Naive B cell (primary cell): Measurements from ENCODE around the gene PCNX4. TPM values are rescaled to one million over a fixed set of nuclear protein-coding genes. Genes with fewer than 3 reads are reported as not detected.

Experiments
- ATAC-seq, 2 donors: fragments of 150-1000 bp; cut with Tn5 transposase; 2 replicates each; pipeline ENCODE4 v1.10.0; 2021; ENCODE audit warnings: low read depth in 2 of 2, mild to moderate bottlenecking in 2 of 2, moderate library complexity in 2 of 2
- DNase-seq: peaks from one replicate; pipeline ENCODE4 v3.0.0; 2022
- H3K27ac Mint-ChIP-seq, 6 donors: one replicate each; pipeline ENCODE4 v1.8.0; 2020 to 2022; ENCODE audit warnings: mild to moderate bottlenecking in 6 of 6, mixed read lengths in 6 of 6, moderate library complexity in 5 of 6, inconsistent platforms in 2 of 6
- H3K27me3 Mint-ChIP-seq, 3 donors: one replicate each; pipeline ENCODE4 v1.8.0; 2021 to 2022; ENCODE audit warnings: mixed read lengths in 3 of 3, mild to moderate bottlenecking in 1 of 3
- H3K36me3 Mint-ChIP-seq, 2 donors: one replicate each; pipeline ENCODE4 v1.8.0; 2020 to 2022; ENCODE audit warnings: mixed read lengths in 2 of 2, inconsistent platforms in 1 of 2, mild to moderate bottlenecking in 1 of 2
- H3K4me1 Mint-ChIP-seq, 3 donors: one replicate each; pipeline ENCODE4 v1.8.0; 2020 to 2022; ENCODE audit warnings: mixed read lengths in 3 of 3, inconsistent platforms in 1 of 3, mild to moderate bottlenecking in 1 of 3, moderate library complexity in 1 of 3
- H3K4me3 Mint-ChIP-seq, 8 donors: one replicate each; pipeline ENCODE4 v1.8.0; 2020 to 2022; ENCODE audit warnings: mild to moderate bottlenecking in 8 of 8, mixed read lengths in 8 of 8, moderate library complexity in 8 of 8, inconsistent platforms in 2 of 8
- H3K9me3 Mint-ChIP-seq, 7 donors: one replicate each; pipeline ENCODE4 v1.8.0; 2020 to 2022; ENCODE audit warnings: mixed read lengths in 7 of 7, mild to moderate bottlenecking in 5 of 7, inconsistent platforms in 2 of 7, moderate library complexity in 1 of 7
- polyA plus RNA-seq, 6 donors: library from polyadenylated mRNA; unstranded; fragments of 300-500 nt; fragmentation: Illumina TruSeq; gene quantifications; one replicate each; pipeline ENCODE4 v1.2.3, GENCODE V29; 2021; ENCODE audit warnings: low read depth in 6 of 6

PCNX4 gene
- polyA plus RNA-seq, 6 donors from 2014 or later: 11.3 to 26.1 (median 24.5) TPM

DNA sequence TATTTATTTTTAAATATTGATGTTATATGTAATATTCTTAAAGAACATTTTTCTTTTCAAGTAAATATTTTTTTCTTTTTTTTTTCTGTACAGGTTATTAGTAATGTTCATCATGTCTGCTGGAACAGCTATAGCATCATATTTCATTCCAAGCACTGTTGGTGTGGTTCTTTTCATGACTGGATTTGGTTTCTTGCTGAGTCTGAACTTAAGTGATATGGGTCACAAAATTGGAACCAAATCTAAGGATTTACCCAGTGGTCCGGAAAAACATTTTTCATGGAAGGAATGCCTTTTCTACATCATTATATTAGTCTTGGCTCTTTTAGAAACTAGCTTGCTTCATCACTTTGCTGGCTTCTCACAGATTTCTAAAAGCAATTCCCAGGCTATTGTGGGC lies 23.2 kb downstream of the PCNX4 start:
- no peaks in the 10 kb centered on the region for H3K9me3 Mint-ChIP-seq
- peaks cover 3 to 13% (median 9%) of the 10 kb centered on the region in 3 donors for H3K4me1 Mint-ChIP-seq
- peaks cover 27 to 28% of the 10 kb centered on the region in 2 donors for H3K36me3 Mint-ChIP-seq
- no peak for ATAC-seq
- H3K27ac Mint-ChIP-seq: peak overlapping the region in 1 of 6 donors; percentile 73
- no peak for DNase-seq
- no peak overlapping the region for H3K4me3 Mint-ChIP-seq
- no peaks in the 10 kb centered on the region for H3K27me3 Mint-ChIP-seq

DNA sequence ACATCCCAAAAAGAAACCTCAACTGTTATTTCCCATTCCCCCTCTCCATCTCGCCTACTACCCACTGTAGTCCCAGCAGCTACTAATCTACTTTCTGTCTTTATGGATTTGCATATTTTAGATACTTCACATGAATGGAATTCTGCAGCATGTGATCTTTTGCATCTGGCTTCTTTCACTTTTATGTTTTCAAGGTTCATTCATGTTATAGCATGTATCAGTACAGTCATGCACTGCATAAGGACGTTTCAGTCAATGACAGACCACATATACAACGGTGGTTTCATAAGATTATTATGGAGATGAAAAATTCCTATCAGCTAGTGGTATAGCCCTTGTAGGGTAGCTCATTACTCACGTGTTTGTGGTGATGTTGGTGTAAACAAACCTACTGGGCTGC lies 24.5 kb downstream of the PCNX4 start:
- DNase-seq: no peak
- Mint-ChIP-seq H3K27ac (no peak overlapping the region), H3K36me3 (peaks cover 18 to 21% of the 10 kb centered on the region in 2 donors), H3K27me3 (no peaks in the 10 kb centered on the region), H3K9me3 (no peaks in the 10 kb centered on the region), H3K4me1 (peaks cover 3 to 8% (median 5%) of the 10 kb centered on the region in 3 donors), H3K4me3 (no peak overlapping the region)
- no peak for ATAC-seq

DNA sequence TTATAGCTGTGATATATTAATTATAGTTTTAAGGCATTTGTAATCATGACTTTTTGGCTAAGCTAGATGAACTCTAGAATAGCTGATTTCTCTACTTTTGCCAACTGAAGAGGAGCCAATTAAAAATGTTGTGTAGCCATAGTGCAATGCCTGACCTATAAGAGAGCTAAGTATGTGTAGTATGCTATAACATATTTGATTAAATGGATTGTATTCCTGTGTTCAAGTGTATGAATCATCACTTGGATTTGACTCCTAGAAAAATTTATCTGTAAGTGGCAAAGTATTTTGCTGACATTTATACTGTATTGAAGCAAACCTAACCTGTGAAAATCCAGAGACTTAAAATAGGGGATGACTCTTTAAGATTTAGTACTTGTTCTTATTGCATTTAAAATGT lies 34.2 kb downstream of the PCNX4 start:
- Mint-ChIP-seq H3K36me3 (peaks cover 45 to 55% of the 10 kb centered on the region in 2 donors), H3K27me3 (no peaks in the 10 kb centered on the region), H3K4me1 (peaks cover 0 to 3% (median 0%) of the 10 kb centered on the region in 3 donors), H3K4me3 (no peak overlapping the region), H3K27ac (no peak overlapping the region), H3K9me3 (peaks cover 0 to 3% (median 0%) of the 10 kb centered on the region in 7 donors)
- ATAC-seq (no peak), DNase-seq (no peak)

- Mint-ChIP-seq H3K27me3 (no peaks in the 10 kb centered on the region), H3K4me1 (no peaks in the 10 kb centered on the region), H3K9me3 (peaks cover 0 to 2% (median 0%) of the 10 kb centered on the region in 7 donors), H3K36me3 (peaks cover 7 to 23% of the 10 kb centered on the region in 2 donors), H3K27ac (peak overlapping the region in 1 of 6 donors; percentile 1), H3K4me3 (no peak overlapping the region)
- DNase-seq (no peak), ATAC-seq (no peak)
These were observed 41.8 kb downstream of the PCNX4 start for GRCh38 chr14:60133487-60133886.

DNA sequence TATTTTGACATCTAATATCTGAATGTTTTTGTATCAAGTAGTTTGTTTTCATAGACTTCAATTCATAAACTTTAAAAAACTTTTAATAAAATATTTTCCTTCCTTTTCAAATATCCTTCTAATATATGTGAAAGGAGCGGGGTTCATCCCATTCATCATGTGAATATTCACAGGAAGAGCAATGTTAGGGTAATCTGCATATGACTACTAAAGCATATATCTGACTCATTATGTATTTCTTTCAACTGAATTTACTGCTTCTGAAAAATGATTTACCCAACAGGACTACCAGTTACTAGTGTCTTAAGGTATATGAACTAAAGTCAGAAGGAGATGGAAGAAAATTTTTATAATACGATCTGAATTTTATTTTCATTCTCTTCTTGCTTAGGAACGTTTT lies 43.0 kb downstream of the PCNX4 start:
- DNase-seq (no peak), ATAC-seq (no peak)
- no peak overlapping the region for H3K4me3 Mint-ChIP-seq
- no peaks in the 10 kb centered on the region for H3K27me3 Mint-ChIP-seq
- H3K4me1 Mint-ChIP-seq: no peaks in the 10 kb centered on the region
- no peak overlapping the region for H3K27ac Mint-ChIP-seq
- H3K9me3 Mint-ChIP-seq: peaks cover 0 to 2% (median 0%) of the 10 kb centered on the region in 7 donors
- peaks cover 4 to 20% of the 10 kb centered on the region in 2 donors for H3K36me3 Mint-ChIP-seq

GRCh38 chr14:60151715-60152114 lies 60.0 kb downstream of the PCNX4 start:
- Mint-ChIP-seq H3K36me3 (peaks cover 21 to 26% of the 10 kb centered on the region in 2 donors), H3K4me3 (peak overlapping the region in 2 of 8 donors; percentile 22 to 58), H3K27me3 (no peaks in the 10 kb centered on the region), H3K27ac (peak overlapping the region; percentile 61 to 94 (median 87)), H3K9me3 (no peaks in the 10 kb centered on the region), H3K4me1 (peaks cover 14 to 32% (median 29%) of the 10 kb centered on the region in 3 donors)
- DNase-seq (peak; percentile 53), ATAC-seq (peak; percentile 100)

GRCh38 chr14:60153991-60154390 lies 62.3 kb downstream of the PCNX4 start:
- H3K27me3 Mint-ChIP-seq: no peaks in the 10 kb centered on the region
- H3K36me3 Mint-ChIP-seq: peaks cover 10 to 24% of the 10 kb centered on the region in 2 donors
- H3K4me3 Mint-ChIP-seq: no peak overlapping the region
- DNase-seq: no peak
- H3K4me1 Mint-ChIP-seq: peaks cover 14 to 52% (median 34%) of the 10 kb centered on the region in 3 donors
- no peak for ATAC-seq
- H3K9me3 Mint-ChIP-seq: no peaks in the 10 kb centered on the region
- peak overlapping the region in 4 of 6 donors; percentile 51 to 72 (median 54) for H3K27ac Mint-ChIP-seq

DNA sequence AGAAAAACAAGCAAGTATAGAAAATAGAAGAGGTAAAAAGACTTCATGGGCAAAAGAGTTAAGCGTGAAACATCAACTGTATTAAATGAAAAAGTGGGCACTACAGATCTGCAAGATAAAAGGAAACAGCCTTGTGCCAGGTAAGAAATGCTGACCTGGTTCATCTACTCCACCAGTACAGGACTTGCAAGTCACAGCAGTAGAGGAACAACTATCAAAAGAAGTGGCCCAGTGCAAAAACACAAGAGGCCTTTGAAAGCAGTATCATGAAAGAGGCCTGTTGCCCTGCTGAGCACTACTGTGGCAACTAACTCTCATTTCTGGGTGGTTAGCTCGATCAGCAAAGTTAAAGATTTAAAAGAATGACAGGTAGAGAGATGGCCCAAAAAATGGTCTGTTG lies 62.9 kb downstream of the PCNX4 start:
- Mint-ChIP-seq H3K4me1 (peaks cover 14 to 55% (median 41%) of the 10 kb centered on the region in 3 donors), H3K9me3 (no peaks in the 10 kb centered on the region), H3K27ac (peak overlapping the region in 3 of 6 donors; percentile 51 to 72 (median 57)), H3K27me3 (no peaks in the 10 kb centered on the region), H3K36me3 (peaks cover 10 to 20% of the 10 kb centered on the region in 2 donors), H3K4me3 (no peak overlapping the region)
- ATAC-seq (no peak), DNase-seq (no peak)

DNA sequence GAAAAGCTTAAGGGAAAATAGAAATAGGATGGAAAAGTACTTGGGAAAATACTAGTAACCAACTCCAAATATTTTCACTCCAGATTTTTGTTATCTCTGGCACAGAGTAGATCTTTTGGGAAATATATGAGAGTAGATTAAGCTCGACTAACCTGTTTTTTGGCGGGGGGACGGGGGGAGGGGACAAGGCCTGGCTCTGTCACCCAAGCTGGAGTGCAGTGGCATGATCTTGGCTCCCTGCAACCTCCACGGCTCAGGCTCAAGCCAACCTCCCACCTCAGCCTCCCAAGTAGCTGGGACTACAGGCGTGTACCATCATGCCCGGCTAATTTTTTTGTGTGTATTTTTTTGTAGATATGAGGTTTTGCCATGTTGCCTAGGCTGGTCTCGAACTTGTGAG lies 68.7 kb downstream of the PCNX4 start:
- Mint-ChIP-seq H3K4me3 (no peak overlapping the region), H3K36me3 (peaks cover 0 to 7% of the 10 kb centered on the region in 2 donors), H3K27ac (peak overlapping the region in 1 of 6 donors; percentile 66), H3K4me1 (peaks cover 13 to 60% (median 46%) of the 10 kb centered on the region in 3 donors), H3K9me3 (no peaks in the 10 kb centered on the region), H3K27me3 (no peaks in the 10 kb centered on the region)
- DNase-seq: no peak
- no peak for ATAC-seq

- Mint-ChIP-seq H3K4me1 (peaks cover 22 to 68% (median 50%) of the 10 kb centered on the region in 3 donors), H3K9me3 (no peaks in the 10 kb centered on the region), H3K27ac (peak overlapping the region in 5 of 6 donors; percentile 32 to 91 (median 56)), H3K36me3 (no peaks in the 10 kb centered on the region), H3K27me3 (no peaks in the 10 kb centered on the region), H3K4me3 (peak overlapping the region in 1 of 8 donors; percentile 55)
- no peak for ATAC-seq
- DNase-seq: no peak
These were observed 69.7 kb downstream of the PCNX4 start for GRCh38 chr14:60161196-60162107.

DNA sequence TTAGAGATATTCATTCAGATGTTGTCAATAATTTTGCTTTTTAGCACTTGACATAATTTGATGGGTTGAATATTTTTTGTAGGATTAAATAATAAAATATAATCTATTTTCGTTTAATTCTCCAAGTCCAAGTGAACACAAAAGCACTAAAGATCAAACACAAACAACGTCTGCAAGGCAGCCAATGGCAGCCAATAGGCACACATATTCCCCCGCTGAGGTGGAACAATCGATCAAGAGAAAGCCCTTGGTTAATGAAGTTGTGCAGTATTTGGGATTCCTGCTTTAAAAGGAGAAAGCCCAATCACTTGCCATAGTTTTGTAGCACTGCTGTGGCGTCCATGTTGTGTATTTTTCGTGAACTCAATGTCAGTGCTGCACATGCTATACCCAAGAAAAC lies 72.0 kb downstream of the PCNX4 start:
- Mint-ChIP-seq H3K4me1 (peaks cover 26 to 54% (median 48%) of the 10 kb centered on the region in 3 donors), H3K27ac (peak overlapping the region in 3 of 6 donors; percentile 42 to 95 (median 44)), H3K4me3 (peak overlapping the region in 5 of 8 donors; percentile 93 to 99 (median 98)), H3K27me3 (no peaks in the 10 kb centered on the region), H3K9me3 (no peaks in the 10 kb centered on the region), H3K36me3 (no peaks in the 10 kb centered on the region)
- no peak for DNase-seq
- ATAC-seq: no peak

DNA sequence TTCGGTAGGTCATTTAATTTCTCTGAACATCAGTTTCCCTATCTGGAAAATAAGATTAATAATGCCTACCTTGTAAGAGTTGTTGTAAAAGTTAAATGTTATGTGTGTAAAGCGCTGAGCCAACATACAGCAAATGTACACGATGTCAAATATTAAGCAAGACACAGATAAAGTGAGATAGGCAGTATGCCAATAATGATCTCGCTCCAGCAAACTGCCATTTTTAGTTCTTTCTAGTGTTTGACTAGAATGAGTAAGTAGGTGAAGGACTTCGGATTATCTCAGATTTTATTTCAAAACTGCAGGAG lies 72.6 kb downstream of the PCNX4 start:
- no peak for ATAC-seq
- no peaks in the 10 kb centered on the region for H3K27me3 Mint-ChIP-seq
- DNase-seq: no peak
- H3K27ac Mint-ChIP-seq: peak overlapping the region; percentile 95 to 99 (median 98)
- peaks cover 26 to 51% (median 41%) of the 10 kb centered on the region in 3 donors for H3K4me1 Mint-ChIP-seq
- peak overlapping the region; percentile 93 to 99 (median 98) for H3K4me3 Mint-ChIP-seq
- H3K9me3 Mint-ChIP-seq: no peaks in the 10 kb centered on the region
- no peaks in the 10 kb centered on the region for H3K36me3 Mint-ChIP-seq

DNA sequence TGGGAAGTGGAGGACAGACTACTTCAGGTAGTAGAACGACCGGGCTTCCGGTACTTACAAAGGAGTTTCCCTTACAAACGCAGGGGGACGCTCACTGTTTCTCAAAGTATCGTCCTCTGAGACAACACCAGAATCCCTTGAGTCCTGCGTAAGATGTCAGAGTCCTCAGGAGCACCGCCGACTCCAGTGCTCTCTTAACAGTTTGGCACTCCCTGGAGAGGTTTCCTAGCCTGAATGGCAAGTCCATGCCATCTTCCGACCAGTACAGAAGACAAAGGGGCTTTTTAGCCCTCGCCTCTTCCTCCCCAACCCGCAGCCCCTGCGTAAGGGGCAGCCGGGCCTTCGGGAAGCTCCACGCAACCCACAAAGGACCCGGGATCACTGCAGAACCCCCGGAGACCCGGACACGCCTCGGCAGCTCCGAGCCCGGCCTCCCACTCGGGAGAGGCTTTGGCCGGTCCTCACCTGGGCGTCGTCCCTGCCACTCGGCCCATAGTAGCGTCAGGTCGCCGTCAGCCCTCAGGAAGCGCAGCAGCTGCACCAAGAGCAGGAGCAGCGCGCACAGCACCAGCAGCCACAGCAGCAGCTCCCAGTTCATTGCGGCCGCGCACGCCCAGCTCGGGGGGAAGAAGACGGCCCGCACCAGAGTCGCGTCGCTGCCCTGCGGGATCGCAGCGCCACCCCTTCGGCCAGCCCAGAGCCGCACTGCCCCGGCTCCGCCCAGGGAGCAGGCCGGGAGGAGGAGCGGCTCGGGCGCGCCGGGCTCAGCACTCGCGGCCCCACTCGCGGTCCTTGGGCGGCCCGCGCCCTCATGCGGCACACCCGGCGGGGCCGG lies 73.2 kb downstream of the PCNX4 start, which contains the start of gene DHRS7:
Gene DHRS7 (minus strand): TSS at position 687 of the 835 bp plus-strand sequence. CDS start 89 bp downstream, at position 598.
- no peaks in the 10 kb centered on the region for H3K36me3 Mint-ChIP-seq
- peak within 1 kb of the TSS; percentile 93 to 99 (median 98) for H3K4me3 Mint-ChIP-seq
- H3K4me1 Mint-ChIP-seq: peaks cover 26 to 45% (median 35%) of the 10 kb centered on the region in 3 donors
- H3K27me3 Mint-ChIP-seq: no peaks in the 10 kb centered on the region
- DNase-seq (peak; percentile 65), ATAC-seq (peak; percentile 77 to 82)
- H3K9me3 Mint-ChIP-seq: no peaks in the 10 kb centered on the region
- peak within 1 kb of the TSS; percentile 95 to 99 (median 98) for H3K27ac Mint-ChIP-seq
